VCaP (cell line): Measurements from ENCODE around the gene LCAT.

Source experiments
- H3K27ac ChIP-seq: fragments of 450-650 bp; 2 replicates; pipeline ENCODE4 v1.5.1; 2017
- CTCF ChIP-seq: fragments of 450-650 bp; conservative IDR thresholded peaks from 2 replicates; pipeline ENCODE4 v1.5.1; 2017; ENCODE audit warnings: mild to moderate bottlenecking, moderate library complexity

LCAT gene

DNA sequence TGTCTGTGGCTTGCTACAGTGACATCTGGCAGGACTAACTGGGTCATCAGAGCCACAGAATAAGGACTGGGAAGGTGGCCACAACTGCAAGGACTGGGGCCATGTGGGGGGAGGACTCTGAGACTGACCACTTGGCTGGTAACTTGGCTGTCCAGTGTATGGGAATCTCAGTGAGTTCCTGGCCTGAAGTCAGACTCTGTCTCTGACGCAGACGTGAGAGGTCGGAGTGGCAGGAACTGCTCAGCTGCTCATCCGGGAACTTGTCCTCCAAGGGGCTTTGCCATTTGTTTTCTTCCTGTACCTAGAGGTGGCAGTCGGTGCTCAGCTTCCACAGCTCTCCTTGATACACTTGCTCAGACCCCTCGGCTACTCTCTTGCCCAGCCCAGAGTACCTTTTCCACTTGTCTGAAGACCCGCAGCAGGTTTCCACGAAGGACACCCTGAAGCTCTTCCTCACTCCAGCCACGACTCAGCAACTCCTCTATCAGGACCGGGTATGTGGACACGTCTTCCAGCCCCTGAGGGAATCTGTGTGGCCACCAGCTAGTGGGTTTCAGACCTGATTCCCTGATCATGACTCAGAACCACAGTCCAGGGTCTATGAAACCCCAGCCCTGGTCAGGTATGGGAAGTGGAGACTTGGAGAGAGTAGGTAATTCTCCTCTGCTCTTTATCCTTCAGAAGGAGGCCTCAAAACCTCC, 43.7 kb upstream of the LCAT start:
- H3K27ac ChIP-seq, result no peak overlapping the region
- TF ChIP-seq CTCF, result no peak

DNA sequence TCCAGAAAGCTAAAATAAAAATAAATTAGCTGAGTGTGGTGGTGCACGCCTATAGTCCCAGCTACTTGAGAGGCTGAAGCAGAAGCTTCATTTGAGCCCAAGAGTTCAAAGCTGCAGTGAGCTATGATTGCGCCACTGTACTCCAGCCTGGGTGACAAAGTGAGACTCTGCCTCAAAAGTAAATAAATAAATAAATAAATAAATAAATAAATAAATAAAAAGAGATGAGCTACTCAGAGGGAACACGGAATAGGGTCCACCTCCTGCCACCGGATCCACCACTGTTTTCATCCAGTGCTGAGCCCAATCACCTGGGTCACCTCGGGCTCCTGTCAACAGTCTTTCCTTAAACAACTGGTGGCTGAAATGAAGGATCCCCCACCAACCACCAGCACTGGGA, 43.0 kb upstream of the LCAT start:
- no peak for TF ChIP-seq CTCF
- no peak overlapping the region for H3K27ac ChIP-seq

- H3K27ac ChIP-seq, result no peak overlapping the region
- no peak for TF ChIP-seq CTCF
Observed at GRCh38 chr16:67982011-67982696, 38.2 kb upstream of the LCAT start.

DNA sequence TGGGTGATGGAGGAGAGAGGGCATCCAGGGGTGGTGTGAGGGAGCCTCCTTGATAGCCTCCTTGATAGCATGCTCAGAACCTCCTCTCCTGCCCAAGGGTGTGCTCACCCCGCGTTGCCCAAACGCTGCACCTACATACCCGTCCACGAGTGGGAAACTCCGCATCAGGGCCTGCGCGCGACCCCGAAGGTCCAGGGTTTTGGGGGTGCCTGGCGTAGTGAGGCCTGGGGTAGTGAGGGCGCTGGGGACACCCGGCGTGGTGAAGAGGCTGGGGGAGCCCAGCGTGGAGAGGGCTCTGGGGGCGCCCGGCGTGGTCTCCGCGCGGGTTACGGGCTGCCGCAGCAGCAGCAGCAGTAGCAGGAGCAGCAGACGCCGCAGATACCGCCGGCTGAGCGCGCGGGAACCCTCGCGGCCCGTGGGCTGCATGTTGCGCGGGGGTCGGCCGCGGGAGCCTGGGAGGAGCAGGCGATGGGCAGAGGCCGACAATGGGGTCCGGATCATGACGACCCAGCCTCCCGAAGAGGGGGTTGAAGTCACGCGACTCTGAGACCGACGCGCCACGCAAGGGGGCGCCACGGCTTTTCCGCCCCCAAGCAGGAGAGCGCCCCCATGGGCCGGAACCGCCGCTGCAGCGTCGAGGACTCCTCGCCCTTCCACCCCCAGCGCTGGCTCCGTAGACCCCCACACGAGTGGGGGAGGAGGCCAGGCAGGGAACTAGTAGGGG, 36.2 kb upstream of the LCAT start, which contains the start of gene DPEP3:
DPEP3 (minus strand) TSS at position 545 of the 724 bp plus-strand sequence; CDS start at position 426, 119 bp downstream.
- H3K27ac ChIP-seq, result no peak within 1 kb of the TSS
- TF ChIP-seq CTCF, result no peak

GRCh38 chr16:67977469-67978227, 33.7 kb upstream of the LCAT start:
- no peak overlapping the region for H3K27ac ChIP-seq
- TF ChIP-seq CTCF, result no peak

DNA sequence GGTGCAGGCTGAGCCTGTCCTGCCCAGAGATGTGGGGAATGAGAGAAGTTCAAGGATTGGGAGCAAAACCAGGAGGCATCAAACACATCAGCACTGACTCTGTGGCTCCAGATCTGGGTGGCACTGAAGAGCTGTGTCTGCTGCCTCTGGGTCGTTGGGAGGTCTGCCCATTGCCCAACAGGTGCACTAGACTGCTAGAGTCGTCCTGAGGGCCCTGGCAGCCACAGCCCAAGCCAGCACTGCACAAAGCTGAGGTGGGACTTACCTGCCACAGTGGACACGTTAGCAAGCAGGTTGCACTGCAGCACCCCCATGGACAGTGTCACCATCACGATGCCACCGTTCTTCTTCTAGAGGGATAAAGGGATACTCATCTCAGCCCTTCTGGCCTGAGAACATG, 33.1 kb upstream of the LCAT start:
- TF ChIP-seq CTCF, result no peak
- H3K27ac ChIP-seq, result no peak overlapping the region

DNA sequence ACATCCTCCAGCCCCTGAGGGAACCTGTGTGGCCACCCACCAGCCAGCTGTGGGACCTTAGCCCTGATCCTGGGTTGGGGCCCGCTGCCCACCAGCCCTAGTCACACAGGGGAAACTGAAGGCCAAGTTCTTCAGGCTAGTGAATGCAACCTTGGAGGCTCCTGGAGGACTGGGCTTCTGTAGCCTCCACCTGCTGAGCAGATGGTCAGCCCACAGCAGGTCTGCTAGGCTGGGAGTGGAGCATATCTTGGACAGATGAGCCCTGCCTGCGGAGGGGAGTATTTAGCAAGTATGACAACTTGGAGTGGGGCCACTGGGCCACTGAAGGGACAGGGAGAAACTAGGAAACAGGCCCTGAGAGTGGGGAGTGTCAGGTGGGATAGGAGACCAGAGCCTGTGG, 32.3 kb upstream of the LCAT start:
- no peak overlapping the region for H3K27ac ChIP-seq
- TF ChIP-seq CTCF, result no peak
